ENCODE measurements around the gene PTH.

PTH gene

GRCh38 chr11:13450832-13451397, 44.9 kb downstream of the PTH start:
- ChIA-PET CTCF (interaction anchor here (1.3 kb wide), 1 partner anchor 115 kb away, joined by 3 read pairs; no protein-coding TSS in a partner anchor), POLR2A (interaction anchor here (1.9 kb wide), 1 partner anchor 12 kb away, joined by 7 read pairs; the partner anchor contains the start of gene BTBD10)
- Histone ChIP-seq H3K36me3 (ENCODE audit: control insufficient read depth in 2 of 2, insufficient read depth in 1 of 2, low read length in 2 of 2) (no peaks in the 10 kb centered on the region), H3K4me1 (ENCODE audit: control insufficient read depth, insufficient read depth, low read length) (no peaks in the 10 kb centered on the region), H3K9me3 (ENCODE audit: control insufficient read depth, insufficient read depth, low read depth, low read length) (no peaks in the 10 kb centered on the region), H3K4me3 (ENCODE audit: low read depth, low read length) (no peak overlapping the region), H3K27ac (ENCODE audit: extremely low read depth, low read depth, low read length) (no peak overlapping the region)
- TF ChIP-seq ZNF76 (tag by site-specific recombination; IDR thresholded peaks at IDR 0.05; ENCODE audit: borderline replicate concordance, low read depth) (no peak), HOXA7 (CRISPR knock-in tag; IDR thresholded peaks at IDR 0.05; ENCODE audit: borderline replicate concordance) (no peak), ZNF558 (tag by site-specific recombination; IDR thresholded peaks at IDR 0.05) (no peak), ZNF37A (tag by site-specific recombination; IDR thresholded peaks at IDR 0.05) (no peak), HOXD13 (CRISPR knock-in tag; IDR thresholded peaks at IDR 0.05; ENCODE audit: borderline replicate concordance) (no peak), ZNF239 (tag by site-specific recombination; IDR thresholded peaks at IDR 0.05) (no peak), ZNF366 (tag by site-specific recombination; conservative IDR thresholded peaks at IDR 0.05) (no peak), ZNF830 (tag by site-specific recombination; IDR thresholded peaks at IDR 0.05; ENCODE audit: low read depth) (no peak), ZBTB26 (tag by site-specific recombination; optimal IDR thresholded peaks at IDR 0.05) (no peak), ZNF211 (tag by site-specific recombination; IDR thresholded peaks at IDR 0.05; ENCODE audit: low read depth) (no peak)

GRCh38 chr11:13449522-13449921, 46.3 kb downstream of the PTH start:
- ChIA-PET POLR2A (interaction anchor here (1.0 kb wide), 1 partner anchor 14 kb away, joined by 3 read pairs; the partner anchor contains the start of gene BTBD10), CTCF (no interaction called here)
- H3K27ac ChIP-seq (ENCODE audit: extremely low read depth, low read depth, low read length) = no peak overlapping the region
- H3K36me3 ChIP-seq (ENCODE audit: control insufficient read depth in 2 of 2, insufficient read depth in 1 of 2, low read length in 2 of 2) = no peaks in the 10 kb centered on the region
- no peak overlapping the region for H3K4me3 ChIP-seq (ENCODE audit: low read depth, low read length)
- no peaks in the 10 kb centered on the region for H3K4me1 ChIP-seq (ENCODE audit: control insufficient read depth, insufficient read depth, low read length)
- TF ChIP-seq ZNF707 (tag by site-specific recombination; IDR thresholded peaks at IDR 0.05) (no peak), TSHZ1 (tag by site-specific recombination; IDR thresholded peaks at IDR 0.05; ENCODE audit: borderline replicate concordance) (no peak), ZNF18 (tag by site-specific recombination; IDR thresholded peaks at IDR 0.05) (no peak), KLF7 (tag by site-specific recombination; IDR thresholded peaks at IDR 0.05; ENCODE audit: borderline replicate concordance) (no peak), SETDB1 (IDR thresholded peaks at IDR 0.05; ENCODE audit: insufficient read length, low read length) (peak; percentile 78), ZSCAN23 (tag by site-specific recombination; IDR thresholded peaks at IDR 0.05) (no peak)
- no peaks in the 10 kb centered on the region for H3K9me3 ChIP-seq (ENCODE audit: control insufficient read depth, insufficient read depth, low read depth, low read length)

Data from HEK293 (cell line).